Measurements from ENCODE around the gene ATG13. TPM values are rescaled to one million over a fixed set of nuclear protein-coding genes. Genes with fewer than 3 reads are reported as not detected.

Gene ATG13
- total and polyA plus RNA-seq, 2 of the 8 experiments (the other 6 are each of a cell fraction or from before 2014, with no cell fraction given) = 65.0 to 77.4 TPM

- Histone ChIP-seq H2AK5ac (ENCODE audit: low read depth, low read length) (no peak overlapping the region), H4K8ac (ENCODE audit: extremely low read depth, insufficient read depth, low read length) (no peak overlapping the region), H2BK120ac (replicated peaks; ENCODE audit: low read depth, low read length) (no peak overlapping the region), H3K79me2 (ENCODE audit: control insufficient read depth in 1 of 2, insufficient read depth in 2 of 2, low read length in 2 of 2) (no peaks in the 10 kb centered on the region), H3K27me3 (replicated peaks in 1 of 4; ENCODE audit: control insufficient read depth in 3 of 4, extremely low read depth in 1 of 4, insufficient read depth in 3 of 4, low read length in 3 of 4) (no peaks in the 10 kb centered on the region), H2BK5ac (ENCODE audit: low read depth, low read length) (no peak overlapping the region), H4K20me1 (replicated peaks in 1 of 2; ENCODE audit: control insufficient read depth in 1 of 2, insufficient read depth in 2 of 2, low read length in 2 of 2) (no peaks in the 10 kb centered on the region), H3K36me3 (ENCODE audit: control insufficient read depth in 2 of 4, insufficient read depth in 4 of 4, low read length in 3 of 4) (no peaks in the 10 kb centered on the region), H2BK15ac (ENCODE audit: low read length) (no peak overlapping the region), H2AFZ (ENCODE audit: low read length) (no peak overlapping the region), H3K4me1 (replicated peaks in 1 of 4; ENCODE audit: control insufficient read depth in 3 of 4, insufficient read depth in 4 of 4, low read length in 3 of 4) (peaks cover 0 to 5% (median under 1%) of the 10 kb centered on the region in 4 experiments; a peak in 2 of 7 replicates), H3K18ac (ENCODE audit: extremely low read depth, low read length) (no peak overlapping the region), H3K9me3 (ENCODE audit: insufficient read depth in 2 of 2, low read depth in 1 of 2, low read length in 1 of 2) (no peaks in the 10 kb centered on the region), H3K4me3 (ENCODE audit: extremely low read depth in 1 of 4, insufficient read depth in 2 of 4, low read depth in 3 of 4, low read length in 4 of 4) (no peak overlapping the region), H2BK12ac (ENCODE audit: low read depth, low read length) (no peak overlapping the region), H3K23me2 (ENCODE audit: low read depth, low read length) (no peaks in the 10 kb centered on the region), H4K5ac (ENCODE audit: insufficient read length, low read depth, low read length) (no peak overlapping the region), H3K14ac (ENCODE audit: insufficient read length) (no peak overlapping the region), H3K56ac (replicated peaks; ENCODE audit: insufficient read length, low read depth, low read length) (no peak overlapping the region), H2BK20ac (ENCODE audit: low read length) (no peak overlapping the region), H3K27ac (ENCODE audit: low read depth, low read length) (no peak overlapping the region), H4K91ac (replicated peaks; ENCODE audit: insufficient read length, low read length) (no peak overlapping the region), H3K4ac (replicated peaks; ENCODE audit: insufficient read length, low read depth, low read length) (no peak overlapping the region), H3K79me1 (ENCODE audit: low read depth, low read length) (no peaks in the 10 kb centered on the region), H3K23ac (ENCODE audit: insufficient read length) (no peak overlapping the region), H3K9ac (replicated peaks in 1 of 4; ENCODE audit: extremely low read depth in 1 of 4, low read depth in 3 of 4, low read length in 3 of 4) (no peak overlapping the region), H3K4me2 (ENCODE audit: insufficient read depth in 1 of 2, low read depth in 2 of 2, low read length in 2 of 2) (no peak overlapping the region)
- ChIA-PET POLR2A (ENCODE audit: partially characterized antibody) (interaction anchor here (4.3 kb wide), 1 partner anchor 15 kb away, joined by 21 read pairs; no protein-coding TSS in a partner anchor), CTCF (ENCODE audit: partially characterized antibody) (no interaction called here)
- 89% methylated on average over 6 of the region's 6 CpGs; no CpG with 5 or more reads in 1 of the 2 experiments for WGBS, 2 experiments (ENCODE audit: extremely low coverage in 1 of 2, insufficient coverage in 1 of 2, insufficient read length in 1 of 2, insufficient replicate concordance in 2 of 2, low coverage in 1 of 2, low lambda C conversion rate in 2 of 2, missing lambda C conversion rate in 1 of 2)
- TF ChIP-seq POLR2A (IDR thresholded peaks at IDR 0.05; ENCODE audit: control extremely low read depth in 1 of 2, low read depth in 2 of 2, low read length in 2 of 2) = no peak
- TF ChIP-seq POLR2AphosphoS5 (IDR thresholded peaks at IDR 0.05; ENCODE audit: low read depth, low read length) = no peak
- TF ChIP-seq CREB1 (IDR thresholded peaks at IDR 0.05) = no peak
- no peak for TF ChIP-seq NRF1 (IDR thresholded peaks at IDR 0.05; ENCODE audit: low read depth, low read length)
- no peak for TF ChIP-seq CBX5 (IDR thresholded peaks at IDR 0.05; ENCODE audit: low read depth, low read length)
- no peak for TF ChIP-seq RFX5 (IDR thresholded peaks at IDR 0.05; ENCODE audit: borderline replicate concordance, low read depth, low read length)
- TF ChIP-seq RBBP5 (IDR thresholded peaks at IDR 0.05; ENCODE audit: borderline replicate concordance, low read depth, low read length) = no peak
- TF ChIP-seq CBX8 (IDR thresholded peaks at IDR 0.05; ENCODE audit: borderline replicate concordance, low read depth, low read length) = no peak
- TF ChIP-seq YY1 (IDR thresholded peaks at IDR 0.05; ENCODE audit: low read depth, low read length) = no peak
- no peak for TF ChIP-seq ATF3 (IDR thresholded peaks at IDR 0.05; ENCODE audit: insufficient read depth, low read depth, low read length)
- TF ChIP-seq SIN3A (conservative IDR thresholded peaks at IDR 0.05 in 1 of 2, IDR thresholded peaks at IDR 0.05 in 1 of 2; ENCODE audit: low read depth in 1 of 2, low read length in 2 of 2) = no peak
- no peak for TF ChIP-seq KDM1A (IDR thresholded peaks at IDR 0.05; ENCODE audit: borderline replicate concordance, low read length)
- TF ChIP-seq TAF1 (IDR thresholded peaks at IDR 0.05; ENCODE audit: low read depth, low read length) = no peak
- no peak for FAIRE-seq
- DNase-seq (ENCODE audit: low read depth in 1 of 2, low spot score in 2 of 2) = no peak
Measured at GRCh38 chr11:46721286-46721685, 103.9 kb downstream of the ATG13 start.

Measured in H1 (cell line).